ENCODE data around the gene TMEM117.

DNA sequence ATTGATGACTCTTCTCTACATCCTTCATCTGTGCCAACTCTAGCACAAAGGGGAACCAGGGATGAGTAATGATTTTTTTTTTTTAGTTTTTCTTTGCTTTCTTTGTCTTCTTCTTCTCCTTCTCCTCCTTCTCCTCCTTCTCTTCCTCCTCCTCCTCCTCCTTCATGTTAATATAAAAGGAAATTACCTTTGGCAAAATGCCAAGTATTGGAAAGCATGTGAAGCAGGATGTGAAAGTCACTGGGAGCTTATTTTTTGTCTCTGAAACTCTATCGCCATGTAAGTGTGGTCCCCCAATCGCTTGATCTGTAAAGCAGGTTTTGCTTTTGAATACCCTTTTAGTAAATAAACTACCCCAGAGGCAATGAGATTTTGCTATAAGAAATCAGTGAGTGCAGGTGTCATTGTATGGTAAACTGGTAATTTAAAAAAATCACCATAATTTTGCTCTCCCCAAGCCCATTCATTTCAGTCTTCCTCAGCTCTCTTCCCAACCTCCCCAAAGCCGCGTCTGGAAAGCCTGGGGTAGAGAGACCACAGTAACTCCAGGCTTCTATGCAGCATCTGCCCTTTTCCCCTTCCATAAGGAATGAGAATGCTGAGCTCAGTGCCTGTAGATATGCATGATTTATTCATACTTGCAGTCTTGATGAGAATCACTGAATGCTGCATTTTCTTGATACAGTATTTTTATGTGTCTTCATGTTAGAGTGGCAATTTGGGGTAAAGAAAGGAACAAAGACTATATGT, 388.7 kb downstream of the TMEM117 start:
- TF ChIP-seq EZH2phosphoT487 (IDR thresholded peaks at IDR 0.05; ENCODE audit: borderline replicate concordance, low read depth, low read length): no peak
- TF ChIP-seq, protein P1, sequence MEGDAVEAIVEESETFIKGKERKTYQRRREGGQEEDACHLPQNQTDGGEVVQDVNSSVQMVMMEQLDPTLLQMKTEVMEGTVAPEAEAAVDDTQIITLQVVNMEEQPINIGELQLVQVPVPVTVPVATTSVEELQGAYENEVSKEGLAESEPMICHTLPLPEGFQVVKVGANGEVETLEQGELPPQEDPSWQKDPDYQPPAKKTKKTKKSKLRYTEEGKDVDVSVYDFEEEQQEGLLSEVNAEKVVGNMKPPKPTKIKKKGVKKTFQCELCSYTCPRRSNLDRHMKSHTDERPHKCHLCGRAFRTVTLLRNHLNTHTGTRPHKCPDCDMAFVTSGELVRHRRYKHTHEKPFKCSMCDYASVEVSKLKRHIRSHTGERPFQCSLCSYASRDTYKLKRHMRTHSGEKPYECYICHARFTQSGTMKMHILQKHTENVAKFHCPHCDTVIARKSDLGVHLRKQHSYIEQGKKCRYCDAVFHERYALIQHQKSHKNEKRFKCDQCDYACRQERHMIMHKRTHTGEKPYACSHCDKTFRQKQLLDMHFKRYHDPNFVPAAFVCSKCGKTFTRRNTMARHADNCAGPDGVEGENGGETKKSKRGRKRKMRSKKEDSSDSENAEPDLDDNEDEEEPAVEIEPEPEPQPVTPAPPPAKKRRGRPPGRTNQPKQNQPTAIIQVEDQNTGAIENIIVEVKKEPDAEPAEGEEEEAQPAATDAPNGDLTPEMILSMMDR (conservative IDR thresholded peaks at IDR 0.05; ENCODE audit: low read length): no peak

All from OCI-LY7 (cell line).